ENCODE results near the gene SLC25A1. TPM values are rescaled to one million over a fixed set of nuclear protein-coding genes. Genes with fewer than 3 reads are reported as not detected.

Gene SLC25A1
- total and polyA plus RNA-seq, 2 of the 4 experiments (the other 2 are of a cell fraction), result 41.0 to 56.5 TPM

GRCh38 chr22:19177164-19178064 lies 1.1 kb downstream of the SLC25A1 start:
- Histone ChIP-seq H4K91ac (ENCODE audit: insufficient read depth, low read depth, low read length) (peak overlapping the region; percentile 77; the same call in 1 of the 2 replicates), H4K20me1 (ENCODE audit: insufficient read depth, low read length) (peaks cover 20% of the 10 kb centered on the region), H2AFZ (replicated peaks; ENCODE audit: low read length, poor library complexity) (peak overlapping the region; percentile 96), H3K4me2 (ENCODE audit: low read depth, low read length) (peak overlapping the region; percentile 87), H2AK5ac (ENCODE audit: low read depth, low read length) (peak overlapping the region; percentile 77; the same call in 1 of the 2 replicates), H4K8ac (ENCODE audit: low read depth in 2 of 2, low read length in 2 of 2) (peak overlapping the region; percentile 15 to 65; a peak in 3 of 4 replicates), H2BK5ac (ENCODE audit: low read depth, low read length, poor library complexity, severe bottlenecking) (peak overlapping the region; percentile 50), H3K4me1 (ENCODE audit: control insufficient read depth, insufficient read depth, low read length) (peaks cover 29% of the 10 kb centered on the region), H3K79me1 (ENCODE audit: low read depth in 1 of 2, low read length in 2 of 2) (peaks cover 8 to 57% of the 10 kb centered on the region in 2 experiments), H3K9ac (ENCODE audit: low read depth, low read length) (peak overlapping the region; percentile 87), H3K27me3 (ENCODE audit: control insufficient read depth, insufficient read depth, low read length) (no peaks in the 10 kb centered on the region), H2BK120ac (ENCODE audit: low read depth, low read length) (no peak overlapping the region), H3K4ac (ENCODE audit: low read depth, low read length) (peak overlapping the region; percentile 52), H3K18ac (ENCODE audit: low read depth, low read length) (no peak overlapping the region), H3K14ac (replicated peaks; ENCODE audit: low read depth, low read length) (peak overlapping the region; percentile 66), H2BK15ac (ENCODE audit: low read depth, low read length) (no peak overlapping the region), H3K23ac (ENCODE audit: low read depth, low read length) (peak overlapping the region; percentile 65; the same call in 1 of the 2 replicates), H3K9me1 (ENCODE audit: insufficient read depth, low read length) (peaks cover 11% of the 10 kb centered on the region), H4K5ac (ENCODE audit: low read depth, low read length) (no peak overlapping the region), H3K56ac (ENCODE audit: extremely low read depth, insufficient read depth, low read length) (no peak overlapping the region), H3K4me3 (ENCODE audit: insufficient read depth, low read depth, low read length) (peak overlapping the region; percentile 94), H3K36me3 (ENCODE audit: control insufficient read depth, insufficient read depth, low read length) (peaks cover 8% of the 10 kb centered on the region), H3K27ac (ENCODE audit: insufficient read depth, low read length) (peak overlapping the region; percentile 70), H2AK9ac (replicated peaks; ENCODE audit: low read depth, low read length, poor library complexity) (peak overlapping the region; percentile 86), H3K9me3 (ENCODE audit: control insufficient read depth, insufficient read depth, low read length) (no peaks in the 10 kb centered on the region), H2BK20ac (ENCODE audit: low read depth, low read length) (no peak overlapping the region)
- in situ Hi-C loops (cut with MboI; ENCODE audit: low sequenced_read_pairs), result no loop called here
- intact Hi-C loops (cut with micrococcal nuclease), result loop anchor here (2.0 kb wide), 2 partner anchors 179 to 301 kb away; partner anchors contain the start of genes CDC45 and UFD1
- no peak for ATAC-seq (ENCODE audit: low read depth)
- POLR2A ChIA-PET (ENCODE audit: unreplicated experiment), result no interaction called here
- no peak for DNase-seq
- no TSS peak for BruUV-seq (replicated peaks)
- CTCF ChIA-PET, result no interaction called here
- dilution Hi-C loops (cut with HindIII; ENCODE audit: low sequenced_read_pairs, unreplicated experiment), result no loop called here
- TF ChIP-seq CEBPB (IDR thresholded peaks at IDR 0.05; ENCODE audit: low read depth, low read length) (no peak), POLR2A (IDR thresholded peaks at IDR 0.05; ENCODE audit: low read depth, low read length) (no peak), RAD21 (IDR thresholded peaks at IDR 0.05; ENCODE audit: low read length) (no peak)
- WGBS, 2 experiments (ENCODE audit: extremely low coverage in 2 of 2, insufficient read length in 1 of 2), result 12% methylated on average over 31 of the region's 55 CpGs; no CpG with 5 or more reads in 1 of the 2 experiments
